Spleen (tissue), 7 donors: ENCODE results near the gene ANO1.

ENCODE experiments used
- CTCF ChIP-seq, 11 experiments: fragments of 200-600 bp in 7 of 11; fragments of 450-650 bp in 4 of 11; sonication (generic) in 4 of 11; IDR thresholded peaks in 8 of 11; conservative IDR thresholded peaks in 3 of 11; 1 replicate in 7 of 11; 2 replicates in 4 of 11; pipeline versions ENCODE4 v1.4.0 to v1.8.0; 2016 to 2021; ENCODE audit warnings: antibody characterized with exemption in 11 of 11, inconsistent platforms in 4 of 11, mild to moderate bottlenecking in 1 of 11
- POLR2A ChIP-seq, 3 donors: fragments of 450-650 bp; IDR thresholded peaks; one replicate each; pipeline ENCODE4 v1.5.1; 2017; ENCODE audit warnings: antibody characterized with exemption in 3 of 3, mild to moderate bottlenecking in 1 of 3
- donor health status: DM: no; HTN: no; CAD: no; lungs with moderate emphysema.
- donor health status: DM: no; HTN: no; CAD: no.
- donor health status: DM: no; HTN: no; CAD: no.

GRCh38 chr11:70077411-70078094 lies 564 bp upstream of the ANO1 start:
- TF ChIP-seq CTCF (IDR thresholded peaks at IDR 0.05 in 8 of 11, conservative IDR thresholded peaks at IDR 0.05 in 3 of 11) (no peak), POLR2A (IDR thresholded peaks at IDR 0.05) (no peak)
